Activated CD8-positive, alpha-beta T cell treated with anti-CD3 and anti-CD28 coated beads for 36 hours (primary cell): Measurements from ENCODE around the gene ANO5. TPM values are rescaled to one million over a fixed set of nuclear protein-coding genes. Genes with fewer than 3 reads are reported as not detected.
"Not testable (repeated sequence)": the region's sequence is repeated elsewhere in the genome, so short reads cannot be mapped to it uniquely, and the experiment has no call there.

Experiments
- ATAC-seq: fragments of 200-7000 bp; cut with Tn5 transposase; one replicate; pipeline ENCODE4 v1.10.0; 2021; ENCODE audit warnings: mild to moderate bottlenecking, moderate library complexity
- CTCF ChIA-PET: fragments of 350-600 bp; sonication (Branson Sonifier 250); formaldehyde crosslinking; loops from one replicate; lab custom pipeline; 2021; ENCODE audit warnings: antibody characterized with exemption; lab: Charles Lee
- POLR2A ChIA-PET: fragments of 350-600 bp; sonication (Branson Sonifier 250); formaldehyde crosslinking; loops from one replicate; lab custom pipeline; 2021; ENCODE audit warnings: antibody characterized with exemption; lab: Charles Lee
- DNase-seq: peaks from one replicate; pipeline ENCODE4 v3.0.0-alpha.2; 2020
- H3K27ac Mint-ChIP-seq: one replicate; pipeline ENCODE4 v1.8.0; 2021; ENCODE audit warnings: mild to moderate bottlenecking, mixed read lengths
- H3K27me3 Mint-ChIP-seq: one replicate; pipeline ENCODE4 v1.8.0; 2021; ENCODE audit warnings: mixed read lengths
- H3K36me3 Mint-ChIP-seq: one replicate; pipeline ENCODE4 v1.8.0; 2021; ENCODE audit warnings: low read depth, mixed read lengths
- H3K4me1 Mint-ChIP-seq: one replicate; pipeline ENCODE4 v1.8.0; 2021; ENCODE audit warnings: low read depth, mixed read lengths
- H3K4me3 Mint-ChIP-seq: one replicate; pipeline ENCODE4 v1.8.0; 2021; ENCODE audit warnings: mild to moderate bottlenecking, moderate library complexity, mixed read lengths
- H3K9me3 Mint-ChIP-seq: one replicate; pipeline ENCODE4 v1.8.0; 2021; ENCODE audit warnings: mixed read lengths
- CTCF ChIP-seq: fragments of 200-600 bp; IDR thresholded peaks from one replicate; pipeline ENCODE4 v1.8.0; 2022; ENCODE audit warnings: antibody characterized with exemption, mild to moderate bottlenecking
- intact Hi-C: fragments of 100-400 bp; cut with micrococcal nuclease; formaldehyde crosslinking; loops from one replicate; pipeline ENCODE4 v1.10.0; 2022
- total RNA-seq, 2 experiments: library from RNA; stranded (reverse); gene quantifications; one replicate each; pipeline ENCODE4 v1.2.3, GENCODE V29; 2021

The ANO5 gene
- total RNA-seq, 2 experiments from 2014 or later: not detected

GRCh38 chr11:22273781-22274180, 80.9 kb downstream of the ANO5 start:
- TF ChIP-seq CTCF: no peak
- no peak for ATAC-seq
- no peak for DNase-seq
- CTCF ChIA-PET: no interaction called here
- H3K36me3 Mint-ChIP-seq: no peaks in the 10 kb centered on the region
- H3K27ac Mint-ChIP-seq: no peak overlapping the region
- POLR2A ChIA-PET: no interaction called here
- intact Hi-C loops: no loop called here
- H3K4me1 Mint-ChIP-seq: no peaks in the 10 kb centered on the region
- H3K27me3 Mint-ChIP-seq: no peaks in the 10 kb centered on the region
- H3K4me3 Mint-ChIP-seq: no peak overlapping the region
- H3K9me3 Mint-ChIP-seq: no peaks in the 10 kb centered on the region

DNA sequence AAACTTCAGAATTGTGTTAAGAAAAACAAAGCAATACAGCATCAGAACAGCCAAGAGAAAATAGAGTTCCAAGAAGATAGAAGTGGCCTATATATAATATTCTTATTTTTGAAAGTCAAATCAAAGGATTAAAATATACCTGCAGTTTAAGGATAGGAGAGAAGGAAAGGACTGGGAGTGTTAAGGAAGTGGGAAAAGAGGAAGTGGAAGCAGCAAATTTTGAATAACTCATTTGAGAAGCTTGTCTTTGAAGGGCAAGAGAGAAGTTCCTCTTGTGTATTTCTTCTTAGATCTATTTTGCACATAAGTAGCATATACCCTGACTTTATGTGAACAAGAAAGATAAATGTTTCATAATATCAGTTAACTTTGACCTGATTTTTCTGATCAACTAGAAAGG, 82.7 kb downstream of the ANO5 start:
- H3K9me3 Mint-ChIP-seq: no peaks in the 10 kb centered on the region
- intact Hi-C loops: no loop called here
- H3K4me3 Mint-ChIP-seq: no peak overlapping the region
- DNase-seq: no peak
- CTCF ChIA-PET: no interaction called here
- H3K4me1 Mint-ChIP-seq: no peaks in the 10 kb centered on the region
- POLR2A ChIA-PET: no interaction called here
- H3K27ac Mint-ChIP-seq: no peak overlapping the region
- ATAC-seq: no peak
- H3K36me3 Mint-ChIP-seq: no peaks in the 10 kb centered on the region
- H3K27me3 Mint-ChIP-seq: no peaks in the 10 kb centered on the region
- TF ChIP-seq CTCF: no peak

DNA sequence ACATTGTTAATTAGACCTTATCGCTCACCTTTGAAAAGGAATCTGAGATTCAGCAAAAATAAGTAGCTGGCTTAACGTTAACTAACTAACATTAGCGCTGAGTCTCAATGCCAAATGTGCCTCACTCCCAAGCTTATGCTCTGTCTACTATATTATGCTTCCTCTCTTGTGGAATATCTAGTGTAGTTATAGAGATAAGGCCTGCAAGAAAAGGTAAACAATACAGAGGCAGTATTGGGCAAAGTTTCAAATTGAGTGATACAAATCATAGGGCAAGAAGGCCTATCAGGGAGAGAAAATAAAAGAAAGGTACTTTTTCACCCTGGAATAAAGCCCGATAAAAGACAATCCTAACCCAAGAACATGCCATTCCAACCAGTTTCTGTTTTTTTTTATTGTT, 83.7 kb downstream of the ANO5 start:
- Mint-ChIP-seq H3K9me3 (no peaks in the 10 kb centered on the region), H3K27me3 (no peaks in the 10 kb centered on the region), H3K36me3 (no peaks in the 10 kb centered on the region), H3K4me3 (no peak overlapping the region), H3K4me1 (no peaks in the 10 kb centered on the region), H3K27ac (no peak overlapping the region)
- TF ChIP-seq CTCF: no peak
- DNase-seq: no peak
- ChIA-PET POLR2A (no interaction called here), CTCF (no interaction called here)
- intact Hi-C loops: no loop called here
- ATAC-seq: no peak

- H3K4me3 Mint-ChIP-seq, POLR2A ChIA-PET, CTCF ChIA-PET, intact Hi-C loops, H3K4me1 Mint-ChIP-seq, H3K27me3 Mint-ChIP-seq, H3K9me3 Mint-ChIP-seq, DNase-seq, ATAC-seq, H3K27ac Mint-ChIP-seq, H3K36me3 Mint-ChIP-seq: not testable (repeated sequence)
Measured at GRCh38 chr11:22284991-22285390, 92.1 kb downstream of the ANO5 start.

- no peaks in the 10 kb centered on the region for H3K4me1 Mint-ChIP-seq
- DNase-seq: no peak
- ChIA-PET CTCF (no interaction called here), POLR2A (no interaction called here)
- no peak overlapping the region for H3K4me3 Mint-ChIP-seq
- intact Hi-C loops: loop anchor here (5.0 to 10.0 kb wide), 2 partner anchors 55 to 138 kb away; no protein-coding TSS in a partner anchor
- no peak overlapping the region for H3K27ac Mint-ChIP-seq
- H3K36me3 Mint-ChIP-seq: no peaks in the 10 kb centered on the region
- no peak for ATAC-seq
- TF ChIP-seq CTCF: no peak
- H3K9me3 Mint-ChIP-seq: no peaks in the 10 kb centered on the region
- H3K27me3 Mint-ChIP-seq: peaks cover 6% of the 10 kb centered on the region
Measured at GRCh38 chr11:22302368-22302767, 109.5 kb downstream of the ANO5 start.
